GM18861 (cell line): ENCODE results near the gene GPR156.
"Not testable (repeated sequence)": the region's sequence is repeated elsewhere in the genome, so short reads cannot be mapped to it uniquely, and the experiment has no call there.

Source experiments
- ATAC-seq: cut with Tn5 transposase; IDR thresholded peaks from one replicate; pipeline ENCODE4 v1.9.1; 2021; ENCODE audit not compliant: unreplicated experiment

The GPR156 gene

GRCh38 chr3:120163026-120163425, 122.0 kb downstream of the GPR156 start:
- ATAC-seq: no peak

- no peak for ATAC-seq
These were observed 122.6 kb downstream of the GPR156 start for GRCh38 chr3:120162400-120162799.

- no peak for ATAC-seq
These were observed 123.1 kb downstream of the GPR156 start for GRCh38 chr3:120161902-120162301.

GRCh38 chr3:120160050-120160449, 125.0 kb downstream of the GPR156 start:
- no peak for ATAC-seq

GRCh38 chr3:120157681-120158080, 127.3 kb downstream of the GPR156 start:
- no peak for ATAC-seq

GRCh38 chr3:120157113-120157512, 127.9 kb downstream of the GPR156 start:
- ATAC-seq: no peak

GRCh38 chr3:120156699-120157098, 128.3 kb downstream of the GPR156 start:
- ATAC-seq: no peak

GRCh38 chr3:120155694-120156093, 129.3 kb downstream of the GPR156 start:
- ATAC-seq: not testable (repeated sequence)

GRCh38 chr3:120155108-120155507, 129.9 kb downstream of the GPR156 start:
- ATAC-seq: no peak

GRCh38 chr3:120153294-120153693, 131.7 kb downstream of the GPR156 start:
- no peak for ATAC-seq

GRCh38 chr3:120151791-120152190, 133.2 kb downstream of the GPR156 start:
- no peak for ATAC-seq

- no peak for ATAC-seq
These were observed 136.7 kb downstream of the GPR156 start for GRCh38 chr3:120148187-120148949.

GRCh38 chr3:120147072-120147871, 137.8 kb downstream of the GPR156 start:
- ATAC-seq: no peak

GRCh38 chr3:120145542-120146285, 139.3 kb downstream of the GPR156 start:
- peak; percentile 69 for ATAC-seq

GRCh38 chr3:120144267-120144666, 140.8 kb downstream of the GPR156 start:
- no peak for ATAC-seq

GRCh38 chr3:120143676-120144075, 141.3 kb downstream of the GPR156 start:
- ATAC-seq: no peak

GRCh38 chr3:120142236-120142635, 142.8 kb downstream of the GPR156 start:
- ATAC-seq: no peak

GRCh38 chr3:120140098-120140742, 144.8 kb downstream of the GPR156 start:
- no peak for ATAC-seq

GRCh38 chr3:120139140-120139539, 145.9 kb downstream of the GPR156 start:
- ATAC-seq: no peak

GRCh38 chr3:120137548-120137947, 147.5 kb downstream of the GPR156 start:
- no peak for ATAC-seq

GRCh38 chr3:120130656-120131055, 154.4 kb downstream of the GPR156 start:
- no peak for ATAC-seq
